Measurements from ENCODE around the gene PTPRB.

PTPRB gene

DNA sequence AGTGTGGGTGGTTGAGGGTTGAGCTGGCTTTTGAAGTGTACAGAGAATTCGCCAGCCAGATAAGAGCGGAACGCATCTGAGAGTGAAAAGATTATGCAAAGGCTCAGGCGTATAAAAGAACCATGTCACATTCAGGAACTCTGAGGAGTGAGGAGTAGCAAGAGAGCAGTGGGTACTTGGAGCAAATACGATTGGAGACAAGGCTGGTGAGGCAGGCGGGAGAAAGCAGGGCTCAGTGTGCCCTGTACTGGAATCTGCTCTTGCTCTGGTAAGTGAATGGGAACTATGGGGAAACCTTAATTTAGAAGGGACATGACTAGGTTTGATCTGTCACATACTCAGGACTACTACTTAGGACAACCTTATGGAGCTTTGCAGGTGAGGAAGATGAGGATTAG, 87.0 kb downstream of the PTPRB start:
- H3K4me2 ChIP-seq (ENCODE audit: low read length): no peak overlapping the region
- no peaks in the 10 kb centered on the region for H3K9me2 ChIP-seq (ENCODE audit: low read depth, low read length)

DNA sequence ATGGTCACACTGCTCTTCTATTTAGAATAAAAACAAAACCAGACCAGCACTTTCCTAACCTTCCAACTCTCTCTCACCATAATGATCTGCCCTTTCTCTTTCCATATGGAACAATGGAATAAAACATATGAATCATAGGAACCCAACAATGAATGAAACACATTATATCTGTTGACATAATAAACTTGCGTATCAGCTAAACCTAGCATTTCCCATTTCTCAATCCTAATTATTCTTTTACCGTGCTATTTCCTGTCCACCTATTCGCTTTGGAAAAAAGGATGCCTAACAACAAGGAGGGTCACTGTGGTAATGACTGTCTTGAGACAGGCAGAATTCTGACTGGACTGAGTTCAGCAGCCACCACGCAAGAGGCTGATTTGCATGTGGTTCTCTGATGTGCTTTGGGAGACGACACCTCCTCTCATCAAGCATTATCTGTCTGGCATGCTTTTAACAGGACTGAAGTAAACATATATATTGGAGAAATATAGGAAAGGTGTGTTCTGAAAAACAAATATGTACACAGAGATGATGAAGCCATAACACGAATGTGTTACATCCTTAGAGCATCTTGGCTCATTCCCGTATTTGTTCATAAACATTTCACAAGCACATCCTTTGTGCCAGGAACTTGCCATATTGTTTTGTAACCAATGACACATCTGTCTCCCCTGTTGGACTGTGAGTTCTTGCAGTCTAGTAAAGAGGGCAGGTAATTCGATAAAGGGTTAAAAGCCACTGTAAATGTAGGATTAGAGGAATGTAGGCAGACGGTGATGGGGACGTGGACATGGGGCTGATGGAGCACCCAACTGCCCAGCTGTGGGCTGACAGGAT, 87.7 kb downstream of the PTPRB start:
- H3F3A ChIP-seq (ENCODE audit: insufficient read depth, low read length): no peaks in the 10 kb centered on the region
- no peaks in the 10 kb centered on the region for H3K36me3 ChIP-seq (ENCODE audit: insufficient read depth, low read length)
- no peaks in the 10 kb centered on the region for H4K20me1 ChIP-seq (ENCODE audit: insufficient read depth, low read length)
- H2AFZ ChIP-seq (ENCODE audit: low read length): no peak overlapping the region
- H3K27ac ChIP-seq (ENCODE audit: low read depth, low read length, poor library complexity, severe bottlenecking): no peak overlapping the region
- no peaks in the 10 kb centered on the region for H3K9me2 ChIP-seq (ENCODE audit: low read depth, low read length)
- no peaks in the 10 kb centered on the region for H3K79me2 ChIP-seq (ENCODE audit: insufficient read depth, low read length)
- no peaks in the 10 kb centered on the region for H3K9me3 ChIP-seq (ENCODE audit: low read length)
- TF ChIP-seq, protein P1, sequence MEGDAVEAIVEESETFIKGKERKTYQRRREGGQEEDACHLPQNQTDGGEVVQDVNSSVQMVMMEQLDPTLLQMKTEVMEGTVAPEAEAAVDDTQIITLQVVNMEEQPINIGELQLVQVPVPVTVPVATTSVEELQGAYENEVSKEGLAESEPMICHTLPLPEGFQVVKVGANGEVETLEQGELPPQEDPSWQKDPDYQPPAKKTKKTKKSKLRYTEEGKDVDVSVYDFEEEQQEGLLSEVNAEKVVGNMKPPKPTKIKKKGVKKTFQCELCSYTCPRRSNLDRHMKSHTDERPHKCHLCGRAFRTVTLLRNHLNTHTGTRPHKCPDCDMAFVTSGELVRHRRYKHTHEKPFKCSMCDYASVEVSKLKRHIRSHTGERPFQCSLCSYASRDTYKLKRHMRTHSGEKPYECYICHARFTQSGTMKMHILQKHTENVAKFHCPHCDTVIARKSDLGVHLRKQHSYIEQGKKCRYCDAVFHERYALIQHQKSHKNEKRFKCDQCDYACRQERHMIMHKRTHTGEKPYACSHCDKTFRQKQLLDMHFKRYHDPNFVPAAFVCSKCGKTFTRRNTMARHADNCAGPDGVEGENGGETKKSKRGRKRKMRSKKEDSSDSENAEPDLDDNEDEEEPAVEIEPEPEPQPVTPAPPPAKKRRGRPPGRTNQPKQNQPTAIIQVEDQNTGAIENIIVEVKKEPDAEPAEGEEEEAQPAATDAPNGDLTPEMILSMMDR (IDR thresholded peaks at IDR 0.05; ENCODE audit: low read length): no peak
- TF ChIP-seq EZH2 (IDR thresholded peaks at IDR 0.05; ENCODE audit: borderline replicate concordance, low read length): no peak
- H3K4me3 ChIP-seq (ENCODE audit: low read depth, low read length, poor library complexity, severe bottlenecking): no peak overlapping the region
- no peak overlapping the region for H3K9ac ChIP-seq (ENCODE audit: low read length)
- peaks cover 7% of the 10 kb centered on the region for H3K4me1 ChIP-seq (ENCODE audit: insufficient read depth, low read length, severe bottlenecking)
- no peak overlapping the region for H3K4me2 ChIP-seq (ENCODE audit: low read length)
- no peaks in the 10 kb centered on the region for H3K27me3 ChIP-seq (ENCODE audit: insufficient read depth, low read length)

More for the DNA sequence above, 87.0 kb downstream of the PTPRB start:
- Histone ChIP-seq H3K36me3 (ENCODE audit: insufficient read depth, low read length) (no peaks in the 10 kb centered on the region), H3K4me3 (ENCODE audit: low read depth, low read length, poor library complexity, severe bottlenecking) (no peak overlapping the region), H4K20me1 (ENCODE audit: insufficient read depth, low read length) (no peaks in the 10 kb centered on the region), H3K9me3 (ENCODE audit: low read length) (no peaks in the 10 kb centered on the region), H3K4me1 (ENCODE audit: insufficient read depth, low read length, severe bottlenecking) (peaks cover 7% of the 10 kb centered on the region), H3K9ac (ENCODE audit: low read length) (no peak overlapping the region), H3F3A (ENCODE audit: insufficient read depth, low read length) (no peaks in the 10 kb centered on the region), H2AFZ (ENCODE audit: low read length) (no peak overlapping the region), H3K79me2 (ENCODE audit: insufficient read depth, low read length) (no peaks in the 10 kb centered on the region), H3K27ac (ENCODE audit: low read depth, low read length, poor library complexity, severe bottlenecking) (no peak overlapping the region), H3K27me3 (ENCODE audit: insufficient read depth, low read length) (no peaks in the 10 kb centered on the region)
- TF ChIP-seq, protein P1 (IDR thresholded peaks at IDR 0.05; ENCODE audit: low read length): no peak
- TF ChIP-seq EZH2 (IDR thresholded peaks at IDR 0.05; ENCODE audit: borderline replicate concordance, low read length): no peak

DNA sequence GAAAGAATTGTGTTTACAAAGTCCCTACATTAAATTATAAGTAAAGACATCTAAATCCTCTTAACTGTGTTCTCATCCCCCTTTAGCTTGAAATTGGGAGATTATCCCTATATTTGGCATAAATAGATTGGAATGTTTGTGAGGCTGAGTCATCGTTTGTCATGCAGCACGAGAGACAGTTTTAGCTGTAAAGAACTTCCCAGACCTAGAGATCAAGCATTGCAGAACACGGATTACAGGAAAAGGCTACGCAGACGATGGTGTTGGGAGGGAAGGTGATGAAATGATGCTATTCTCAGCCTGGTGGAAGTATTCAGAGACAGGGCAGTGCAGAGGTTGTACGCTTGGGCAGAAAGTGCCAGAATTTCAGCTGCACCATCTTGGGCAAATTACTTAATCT, 93.8 kb downstream of the PTPRB start:
- Histone ChIP-seq H3K79me2 (ENCODE audit: insufficient read depth, low read length) (no peaks in the 10 kb centered on the region), H3K9ac (ENCODE audit: low read length) (no peak overlapping the region), H3K4me1 (ENCODE audit: insufficient read depth, low read length, severe bottlenecking) (no peaks in the 10 kb centered on the region), H3K36me3 (ENCODE audit: insufficient read depth, low read length) (no peaks in the 10 kb centered on the region), H3K9me2 (ENCODE audit: low read depth, low read length) (no peaks in the 10 kb centered on the region), H3K27ac (ENCODE audit: low read depth, low read length, poor library complexity, severe bottlenecking) (no peak overlapping the region), H4K20me1 (ENCODE audit: insufficient read depth, low read length) (no peaks in the 10 kb centered on the region), H3K27me3 (ENCODE audit: insufficient read depth, low read length) (no peaks in the 10 kb centered on the region), H3F3A (ENCODE audit: insufficient read depth, low read length) (no peaks in the 10 kb centered on the region), H3K4me2 (ENCODE audit: low read length) (no peak overlapping the region), H3K9me3 (ENCODE audit: low read length) (no peaks in the 10 kb centered on the region), H3K4me3 (ENCODE audit: low read depth, low read length, poor library complexity, severe bottlenecking) (no peak overlapping the region), H2AFZ (ENCODE audit: low read length) (no peak overlapping the region)
- TF ChIP-seq EZH2 (IDR thresholded peaks at IDR 0.05; ENCODE audit: borderline replicate concordance, low read length): no peak
- TF ChIP-seq, protein P1 (IDR thresholded peaks at IDR 0.05; ENCODE audit: low read length): no peak

Data from OCI-LY1 (cell line).